Stimulated activated CD8-positive, alpha-beta memory T cell treated with anti-CD3 and anti-CD28 coated beads, Interleukin-2, amount 100 ng/mL, for 48 hours (primary cell): Measurements from ENCODE around the gene LRRC75B.
"Not testable (repeated sequence)": the region's sequence is repeated elsewhere in the genome, so short reads cannot be mapped to it uniquely, and the experiment has no call there.

Source experiments
- DNase-seq, 2 donors: peaks; one replicate each; pipeline ENCODE4 v3.0.0-alpha.2; 2020; ENCODE audit warnings: low read depth in 2 of 2

The LRRC75B gene

GRCh38 chr22:24602105-24602749, 9.4 kb upstream of the LRRC75B start:
- not testable (repeated sequence) for DNase-seq

DNA sequence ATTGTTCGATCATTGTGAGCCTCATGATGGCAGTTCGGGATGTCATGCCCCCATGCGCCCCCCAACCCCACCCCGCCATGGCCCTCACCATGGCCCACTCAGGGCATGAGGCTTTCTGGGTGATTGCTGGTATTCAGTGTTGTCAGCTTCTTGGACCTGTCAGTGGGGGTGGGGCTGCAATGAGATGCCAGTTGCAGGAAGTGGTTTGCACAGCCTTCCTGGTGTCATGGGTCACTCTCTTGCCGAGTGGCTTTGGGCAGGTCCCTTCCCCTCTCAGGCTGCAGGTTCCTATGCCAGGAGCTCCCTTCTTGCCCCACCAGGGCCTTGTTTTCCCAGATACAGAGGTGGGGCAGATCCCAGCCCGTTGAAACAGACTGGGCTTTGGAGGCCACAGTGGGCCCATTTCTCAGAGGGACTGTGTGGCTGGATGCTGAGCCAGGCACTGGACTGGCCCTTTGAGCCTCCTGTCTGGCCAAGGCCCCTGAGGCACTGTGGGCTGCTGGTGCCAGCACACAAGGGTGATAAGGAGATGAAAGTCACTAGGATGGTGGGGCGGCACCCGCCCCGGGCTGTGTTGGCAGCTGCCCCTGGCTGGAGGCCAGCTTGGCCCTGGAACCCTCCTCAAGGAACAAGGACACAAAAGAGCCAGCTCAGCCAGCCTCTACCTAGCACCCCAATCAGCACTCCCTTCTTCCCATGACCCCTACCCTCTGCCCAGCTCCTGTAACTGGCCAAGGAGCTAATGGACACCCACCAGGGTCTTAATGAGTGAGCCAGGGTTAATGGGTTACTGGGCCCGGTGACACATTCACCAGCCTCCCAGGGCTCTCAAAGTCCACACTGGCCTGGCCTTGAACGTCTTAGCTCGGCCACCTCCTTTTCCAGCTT, 8.6 kb upstream of the LRRC75B start:
- DNase-seq: no peak

DNA sequence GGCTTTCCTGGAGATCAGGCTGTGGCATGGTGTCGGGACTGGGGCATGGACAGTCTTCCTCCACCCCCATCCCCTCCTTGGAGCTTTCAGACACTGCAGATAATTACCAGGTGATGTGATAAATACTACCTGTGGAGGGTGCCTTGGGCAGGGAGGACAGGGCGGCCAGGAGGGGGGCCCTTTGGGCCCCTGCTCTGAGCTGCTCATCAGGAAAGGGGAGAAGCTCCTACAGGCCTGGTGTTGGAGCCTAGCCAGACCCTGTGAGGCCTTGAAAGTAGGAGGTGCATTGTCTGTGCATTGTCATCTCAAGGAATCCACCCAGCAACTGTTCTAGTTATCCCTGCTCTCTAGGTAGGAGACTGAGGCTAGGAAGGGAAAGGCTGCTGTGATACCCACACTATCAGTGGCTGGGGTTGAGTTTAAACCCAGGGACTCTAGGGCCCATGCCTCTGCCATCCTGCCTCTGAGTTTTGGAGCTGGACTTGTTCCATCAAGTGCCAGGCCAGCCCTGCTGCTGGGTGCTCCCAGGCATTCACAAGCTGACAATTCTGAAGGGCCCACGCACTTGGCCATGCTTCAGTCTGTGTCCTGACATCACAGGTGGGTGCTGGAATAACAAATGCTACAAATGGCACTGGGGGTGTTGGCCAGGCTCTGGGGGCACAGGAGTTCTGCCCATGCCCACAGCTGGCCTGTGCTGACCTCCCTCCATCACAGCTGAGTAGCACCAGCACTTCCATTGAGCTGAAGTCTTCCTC, 7.3 kb upstream of the LRRC75B start:
- not testable (repeated sequence) for DNase-seq

DNA sequence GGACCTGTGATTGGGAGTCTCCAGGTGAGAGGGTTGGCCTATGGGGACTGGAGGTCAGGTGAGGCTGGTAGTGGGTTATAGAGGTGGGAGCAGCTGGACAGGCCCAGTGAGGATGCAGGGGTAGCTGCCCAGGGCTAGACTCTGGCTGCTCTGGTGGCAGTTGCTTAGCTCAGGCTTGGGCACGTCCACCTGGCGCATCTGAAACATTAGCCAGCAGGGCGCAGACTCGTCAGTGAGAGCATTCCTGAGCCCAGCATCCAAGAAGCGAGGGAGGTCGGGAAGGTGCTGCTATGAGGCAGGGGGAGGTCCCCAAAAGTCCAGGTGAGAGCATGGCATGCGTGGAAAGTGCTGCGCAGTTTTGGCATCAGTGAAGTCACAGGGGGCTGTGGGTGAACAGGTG, 6.6 kb upstream of the LRRC75B start:
- DNase-seq: no peak

DNA sequence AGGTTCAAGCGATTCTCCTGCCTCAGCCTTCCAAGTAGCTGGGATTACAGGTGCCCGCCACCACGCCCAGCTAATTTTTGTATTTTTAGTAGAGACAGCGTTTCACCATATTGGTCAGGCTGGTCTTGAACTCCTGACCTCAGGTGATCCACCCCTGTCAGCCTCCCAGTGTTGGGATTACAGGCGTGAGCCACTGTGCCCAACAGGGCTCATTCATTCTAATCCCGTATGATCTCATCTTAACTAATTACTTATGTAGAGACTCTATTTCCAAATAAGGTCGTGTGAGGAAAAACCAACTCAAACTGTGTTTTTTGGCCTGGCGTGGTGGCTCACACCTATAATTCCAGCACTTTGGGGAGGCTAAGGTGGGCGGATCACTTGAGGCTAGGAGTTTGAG, 4.2 kb upstream of the LRRC75B start:
- not testable (repeated sequence) for DNase-seq

- DNase-seq: no peak
Observed at GRCh38 chr22:24595863-24596262, 3.0 kb upstream of the LRRC75B start.

DNA sequence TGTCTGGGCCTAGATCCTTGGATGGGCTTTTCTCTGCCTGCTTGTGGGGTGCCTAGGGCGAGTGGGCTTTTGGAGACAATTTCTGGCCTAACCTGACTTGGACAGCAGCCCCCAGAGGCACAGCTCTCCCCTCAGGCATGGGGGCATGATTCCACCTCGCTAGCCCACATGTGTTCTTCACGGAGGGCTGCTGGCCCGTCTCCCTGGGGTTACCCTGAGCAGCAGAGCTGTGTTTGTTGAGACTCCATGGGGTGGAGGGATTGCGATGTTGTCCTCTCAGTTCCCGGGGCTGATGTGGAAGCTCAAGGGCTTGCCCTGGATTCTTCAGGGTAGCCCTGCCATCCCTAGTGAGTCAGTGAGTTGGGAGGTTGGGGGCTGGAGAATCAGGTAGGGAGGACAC, 2.4 kb upstream of the LRRC75B start:
- DNase-seq: no peak

DNA sequence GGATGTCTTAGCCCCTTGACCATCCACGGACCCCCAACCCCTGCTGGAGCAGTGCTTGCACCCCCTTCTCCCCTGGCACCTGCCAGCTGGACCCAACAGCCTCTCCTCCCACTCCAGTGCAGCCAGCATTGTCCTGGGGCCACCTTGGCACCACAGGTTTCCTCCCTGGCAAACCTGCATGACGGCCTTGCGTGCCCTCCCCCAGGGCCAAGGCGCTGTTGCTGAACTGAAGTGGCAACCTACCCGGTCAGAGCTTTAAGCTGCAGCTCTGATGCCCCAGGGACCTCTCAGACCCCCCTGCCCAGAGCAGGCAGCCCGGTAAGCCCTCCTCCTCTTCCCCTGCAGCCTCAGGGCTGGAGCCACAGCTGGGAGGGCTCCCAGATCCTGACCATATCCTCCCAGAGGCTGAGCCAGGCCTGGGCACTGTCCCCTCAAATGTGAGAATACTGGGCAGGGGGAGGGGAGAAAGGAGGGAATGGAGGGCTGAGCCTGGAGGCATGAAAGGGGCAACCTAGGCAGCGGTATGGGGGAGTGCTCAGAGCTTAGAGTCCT, 1.8 kb upstream of the LRRC75B start:
- no peak for DNase-seq

DNA sequence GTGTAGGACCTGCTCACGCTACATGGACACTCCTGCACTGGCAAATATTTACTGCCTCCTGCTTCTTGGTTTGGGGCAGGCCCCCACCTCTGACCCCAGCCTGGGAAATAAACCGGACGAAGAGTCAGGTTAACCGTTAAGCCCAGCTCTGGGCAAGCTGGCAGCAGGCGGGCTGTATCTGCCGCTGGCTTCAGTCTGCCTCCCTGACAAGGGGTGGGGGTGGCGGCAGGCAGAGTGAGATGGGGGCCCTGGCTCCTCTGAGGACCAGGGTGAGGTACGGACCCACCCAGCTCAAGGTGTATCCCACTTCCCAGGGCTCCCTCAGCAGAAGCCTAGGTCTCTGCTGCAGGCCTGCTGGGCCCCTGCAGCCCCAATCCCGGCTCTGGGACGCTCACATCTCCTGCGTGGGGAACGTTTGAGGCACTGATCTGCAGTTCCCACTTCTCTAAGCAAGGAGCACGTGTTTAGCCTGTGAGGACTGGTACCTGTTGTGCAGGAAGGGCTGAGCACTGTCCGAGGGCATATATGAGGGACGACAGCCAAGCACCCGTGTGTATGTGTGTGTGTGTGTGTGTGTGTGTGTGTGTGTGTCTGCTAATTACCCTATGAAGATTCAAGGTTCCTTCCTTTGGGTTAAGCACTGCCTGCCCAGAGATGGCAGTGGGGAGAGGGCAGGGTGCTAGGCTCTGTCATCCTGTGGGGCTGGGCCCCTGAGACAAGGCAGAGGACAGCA, 1.1 kb upstream of the LRRC75B start:
- no peak for DNase-seq

- not testable (repeated sequence) for DNase-seq
Observed at GRCh38 chr22:24593559-24593835, 624 bp upstream of the LRRC75B start.

- no peak for DNase-seq
Observed at GRCh38 chr22:24592058-24592850, 619 bp downstream of the LRRC75B start.

- DNase-seq: no peak
Observed at GRCh38 chr22:24591286-24591830, 1.5 kb downstream of the LRRC75B start.

DNA sequence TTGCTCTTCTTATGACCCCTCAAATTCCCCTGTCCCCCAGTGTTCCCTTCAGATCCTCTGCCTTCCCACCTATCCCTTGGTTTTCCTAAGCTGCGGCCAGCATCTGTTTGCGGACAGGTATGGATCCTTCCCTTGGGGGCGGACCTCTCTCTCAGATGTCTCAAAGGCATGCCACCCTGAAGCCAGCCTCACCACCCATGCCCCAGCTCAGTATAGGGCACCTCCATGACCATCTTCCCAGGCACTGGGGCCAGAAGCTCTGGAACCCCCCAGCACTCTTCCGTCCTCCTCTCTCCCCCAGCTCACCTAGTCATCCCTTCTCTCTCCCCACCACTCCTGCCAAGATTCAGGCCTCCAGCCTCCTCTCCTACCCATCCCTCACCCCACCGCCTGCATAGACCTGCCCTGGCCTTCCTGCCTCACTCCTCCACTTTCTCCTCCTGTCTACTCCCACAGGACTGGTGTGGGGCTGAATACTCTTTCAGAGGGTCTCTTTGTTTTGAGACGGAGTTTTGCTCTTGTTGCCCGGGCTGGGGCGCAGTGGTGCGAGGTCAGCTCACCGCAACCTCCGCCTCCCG, 2.2 kb downstream of the LRRC75B start:
- DNase-seq: no peak

DNA sequence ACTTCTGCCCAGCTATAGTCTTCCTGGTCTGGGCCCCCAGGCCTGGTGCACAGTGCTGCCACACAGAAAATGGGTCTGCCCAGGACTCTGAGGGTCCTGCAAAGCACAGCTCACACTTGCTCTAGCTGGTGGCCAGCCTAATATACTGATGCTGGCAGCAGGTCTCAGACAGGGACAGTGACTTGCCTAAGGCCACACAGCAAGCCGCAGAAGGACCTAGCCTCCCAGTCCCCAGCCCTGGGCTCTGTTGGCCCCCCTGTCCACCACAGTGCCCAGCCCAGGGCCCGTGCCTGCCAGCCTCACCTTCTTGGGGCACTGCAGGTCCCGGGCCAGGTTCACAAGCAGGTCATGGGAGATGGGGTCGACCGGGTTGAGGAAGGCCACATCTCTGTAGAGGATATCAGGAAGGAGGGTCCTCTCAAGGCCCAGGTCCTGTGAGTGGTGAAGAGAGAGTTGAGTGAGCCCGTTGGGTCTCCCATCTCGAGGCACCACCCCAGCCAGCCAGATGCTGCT, 3.3 kb downstream of the LRRC75B start:
- no peak for DNase-seq

DNA sequence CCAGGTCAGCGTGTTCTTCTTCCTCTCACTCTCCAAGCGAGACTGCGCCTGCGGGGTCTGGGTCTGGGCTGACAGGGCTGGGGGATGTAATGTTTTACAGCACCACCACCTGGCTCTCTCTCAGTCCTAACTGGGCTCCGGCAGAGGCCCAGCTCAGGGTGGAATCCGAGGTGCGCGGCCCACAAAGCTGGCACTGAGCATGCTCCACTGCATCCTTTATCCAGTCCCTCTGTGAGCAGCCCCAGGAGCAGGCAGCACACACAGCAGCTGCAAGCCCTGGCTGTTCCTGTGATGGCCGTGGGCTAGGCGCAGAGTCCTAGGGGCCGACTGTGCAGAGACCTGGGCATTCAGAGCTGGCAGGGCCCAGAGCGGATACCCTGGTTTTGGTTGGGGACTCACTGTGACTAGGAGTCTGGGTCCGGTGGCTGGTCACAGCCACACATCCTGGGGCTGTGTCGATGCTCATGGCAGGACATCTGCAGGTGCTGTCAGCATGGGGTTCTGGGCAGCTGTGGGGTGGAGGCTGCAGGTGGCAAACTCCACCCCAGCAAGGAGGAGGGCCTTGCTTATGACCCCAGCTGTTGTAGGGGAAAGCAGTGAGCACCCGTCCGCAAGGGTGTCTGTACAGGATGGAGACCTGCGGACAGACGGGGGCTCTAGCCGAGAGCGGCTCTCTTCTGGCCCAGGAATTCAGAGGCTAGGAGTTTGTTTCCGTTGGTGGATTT, 4.0 kb downstream of the LRRC75B start:
- no peak for DNase-seq

GRCh38 chr22:24588381-24588756, 4.5 kb downstream of the LRRC75B start:
- no peak for DNase-seq

DNA sequence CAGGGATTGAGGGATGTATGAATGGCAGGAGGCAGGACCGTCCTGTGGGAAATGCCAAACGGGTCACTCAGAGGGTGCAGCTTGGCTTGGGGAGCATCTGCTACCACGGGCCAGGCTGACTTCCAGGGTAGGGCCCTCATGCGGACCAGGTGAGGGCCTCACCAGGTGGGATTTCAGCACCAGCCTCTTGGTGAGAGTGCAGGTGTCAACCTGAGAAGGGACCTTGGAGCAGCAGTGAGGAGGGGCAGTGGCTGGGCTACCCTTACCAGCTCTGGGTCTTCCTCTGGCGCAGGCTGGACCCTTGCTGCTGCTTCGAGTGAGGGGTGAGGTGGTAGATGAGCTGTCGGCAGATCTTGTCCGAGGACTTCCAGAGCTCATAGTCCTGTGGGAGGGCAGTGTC, 4.9 kb downstream of the LRRC75B start:
- DNase-seq: no peak

DNA sequence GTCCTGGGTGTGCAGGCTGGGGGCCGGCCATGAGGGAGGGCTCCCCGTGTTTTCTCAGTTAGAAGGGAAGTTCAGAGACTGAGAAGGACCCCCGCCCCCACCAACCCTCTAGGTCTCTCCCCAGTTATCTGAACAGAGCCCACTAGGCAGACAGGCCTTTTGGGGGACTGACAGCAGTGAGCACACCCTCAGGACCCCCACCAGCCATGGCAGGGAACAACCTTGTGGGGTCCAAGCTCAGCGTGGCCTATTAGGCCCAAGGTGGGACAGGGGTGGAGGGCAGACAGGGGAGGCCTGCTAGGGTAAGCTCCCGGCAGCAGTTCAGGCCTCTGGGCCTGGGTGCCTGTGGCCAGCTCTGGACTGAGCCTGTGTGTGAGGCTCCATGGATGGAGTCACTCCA, 5.6 kb downstream of the LRRC75B start:
- DNase-seq: no peak

GRCh38 chr22:24585927-24586546, 6.8 kb downstream of the LRRC75B start:
- no peak for DNase-seq
